HG03571 (cell line): Measurements from ENCODE around the gene TMEM187.

Experiments used
- ATAC-seq: cut with Tn5 transposase; IDR thresholded peaks from one replicate; pipeline ENCODE4 v1.9.1; 2021; ENCODE audit not compliant: unreplicated experiment

The TMEM187 gene

GRCh38 chrX:153934762-153935325 is 37.7 kb upstream of the TMEM187 start, which contains the start of gene NAA10:
TSS of gene NAA10 (minus strand) at chrX:153935037. CDS start at chrX:153934904, 133 bp downstream.
- ATAC-seq = peak; percentile 78

- ATAC-seq = peak; percentile 23
Measured at GRCh38 chrX:153935326-153935851, 37.2 kb upstream of the TMEM187 start.

- no peak for ATAC-seq
Measured at GRCh38 chrX:153937056-153937455, 35.5 kb upstream of the TMEM187 start.

DNA sequence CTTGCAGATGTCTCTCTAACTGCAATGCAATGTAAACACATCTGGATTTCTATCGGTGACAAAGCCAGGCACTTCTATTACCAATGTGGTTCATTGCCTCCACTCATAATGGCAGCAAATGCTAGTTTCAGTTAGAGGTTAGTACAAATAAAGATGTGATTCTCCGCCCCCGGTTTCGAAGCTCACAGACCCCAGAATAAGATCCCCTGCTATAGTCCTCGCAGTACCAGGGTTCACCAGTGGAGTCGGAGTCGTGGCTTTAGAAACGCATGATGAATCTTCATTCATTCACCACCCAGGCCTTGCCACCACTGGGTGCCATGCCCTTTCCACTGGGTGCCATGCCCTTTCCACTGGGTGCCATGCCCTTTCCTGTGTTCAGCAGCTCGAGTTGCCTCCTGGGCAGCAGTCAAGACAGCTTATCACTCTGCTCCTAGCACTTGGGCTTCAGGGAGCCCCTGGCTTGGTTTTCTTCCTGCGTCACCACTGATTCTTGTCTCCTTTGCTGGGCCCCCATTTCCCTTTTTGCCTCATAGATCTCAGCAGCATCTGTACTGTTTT is 34.2 kb upstream of the TMEM187 start:
- no peak for ATAC-seq

- ATAC-seq = no peak
Measured at GRCh38 chrX:153939573-153939972, 33.0 kb upstream of the TMEM187 start.

- ATAC-seq = no peak
Measured at GRCh38 chrX:153941336-153942252, 31.0 kb upstream of the TMEM187 start.

DNA sequence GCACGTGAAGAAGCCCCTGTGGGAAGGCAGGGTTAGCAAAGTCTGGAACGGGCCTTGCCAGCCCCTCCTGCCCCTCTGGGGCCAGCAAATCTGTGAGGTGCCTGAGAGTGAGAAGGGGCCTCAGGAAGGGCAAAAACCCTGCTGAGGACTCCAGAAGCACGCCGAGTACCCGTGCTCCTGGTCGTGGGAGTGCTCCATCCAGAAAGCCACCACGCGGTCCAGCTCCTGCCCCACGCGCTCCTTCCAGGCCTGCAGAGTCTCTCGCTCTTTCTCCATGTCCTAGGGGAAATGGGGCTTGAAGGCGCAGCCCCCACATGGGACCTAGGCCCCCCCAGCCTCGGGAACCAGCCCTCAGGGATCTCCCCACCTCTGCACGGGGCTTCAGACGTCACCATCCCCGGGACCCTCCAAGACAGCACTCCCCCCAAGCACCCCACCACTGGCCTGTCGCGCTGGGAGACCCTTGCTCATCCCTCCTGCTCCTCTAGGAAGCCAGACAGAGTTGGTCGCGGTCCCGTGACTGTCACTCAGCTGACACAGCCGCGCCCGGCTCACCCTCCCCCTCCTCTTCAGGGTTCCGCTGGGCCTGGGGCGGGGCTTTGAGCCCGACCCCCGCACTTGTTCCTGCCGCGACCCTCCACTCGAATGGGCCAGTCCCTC is 28.3 kb upstream of the TMEM187 start, which contains the start of gene RENBP:
Gene RENBP, minus strand, starts transcription at position 504 of the 660 bp plus-strand sequence. Its CDS starts 33 bp downstream, at position 471.
- ATAC-seq = no peak

- ATAC-seq = no peak
Measured at GRCh38 chrX:153944800-153945150, 27.8 kb upstream of the TMEM187 start.

GRCh38 chrX:153945956-153946943 is 26.3 kb upstream of the TMEM187 start:
- ATAC-seq = no peak

- peak; percentile 59 for ATAC-seq
Measured at GRCh38 chrX:153947009-153947769, 25.4 kb upstream of the TMEM187 start.

GRCh38 chrX:153948002-153948466 is 24.5 kb upstream of the TMEM187 start:
- no peak for ATAC-seq

DNA sequence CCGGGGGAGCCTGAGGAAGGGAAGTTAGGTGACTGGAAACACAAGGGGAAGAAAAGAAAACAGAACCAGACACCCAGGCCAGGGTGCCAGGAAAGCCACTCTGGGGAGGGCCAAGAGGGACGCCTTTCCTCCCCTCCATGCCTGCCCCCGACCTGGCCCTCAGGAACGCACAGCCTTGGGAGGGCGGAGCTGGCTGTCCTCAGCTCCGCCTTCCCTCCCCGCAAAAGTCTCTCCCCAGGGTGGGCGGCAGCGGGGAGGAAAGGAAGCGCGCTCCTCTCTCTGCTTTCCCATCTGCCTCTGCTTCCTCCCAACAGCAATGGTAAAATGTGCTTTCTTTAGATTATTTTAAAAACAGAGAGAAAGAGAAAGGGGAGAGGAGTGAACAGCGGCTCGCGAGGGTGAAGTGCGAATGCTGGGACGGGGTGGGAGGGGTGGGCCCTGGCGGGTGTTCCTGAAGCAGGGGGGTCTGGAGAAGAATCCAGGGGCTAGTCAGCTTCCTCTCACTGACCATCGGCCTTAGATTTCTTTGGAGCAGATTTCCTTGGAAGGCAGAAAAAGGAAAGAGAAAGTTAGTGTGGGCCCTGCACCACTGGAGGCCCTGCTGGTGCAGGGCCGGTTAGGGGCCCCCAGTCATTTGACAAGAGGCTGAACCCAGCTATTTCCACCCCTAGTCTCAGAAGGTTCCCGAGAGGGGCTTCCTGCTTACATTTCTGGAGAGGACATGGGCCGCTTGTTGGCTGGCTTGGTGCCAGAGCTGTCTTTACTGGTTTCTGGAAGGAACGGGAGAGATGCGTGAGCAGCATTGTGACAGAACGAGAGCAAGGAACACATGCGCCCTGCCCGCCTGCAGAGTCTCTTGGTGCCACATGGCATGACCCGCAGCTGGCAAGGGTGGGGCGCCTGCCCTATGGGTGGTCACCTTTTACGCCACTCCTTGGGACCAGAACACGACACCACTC is 23.4 kb upstream of the TMEM187 start:
- no peak for ATAC-seq

GRCh38 chrX:153950127-153950526 is 22.4 kb upstream of the TMEM187 start:
- ATAC-seq = no peak

- no peak for ATAC-seq
Measured at GRCh38 chrX:153951683-153952372, 20.7 kb upstream of the TMEM187 start.

DNA sequence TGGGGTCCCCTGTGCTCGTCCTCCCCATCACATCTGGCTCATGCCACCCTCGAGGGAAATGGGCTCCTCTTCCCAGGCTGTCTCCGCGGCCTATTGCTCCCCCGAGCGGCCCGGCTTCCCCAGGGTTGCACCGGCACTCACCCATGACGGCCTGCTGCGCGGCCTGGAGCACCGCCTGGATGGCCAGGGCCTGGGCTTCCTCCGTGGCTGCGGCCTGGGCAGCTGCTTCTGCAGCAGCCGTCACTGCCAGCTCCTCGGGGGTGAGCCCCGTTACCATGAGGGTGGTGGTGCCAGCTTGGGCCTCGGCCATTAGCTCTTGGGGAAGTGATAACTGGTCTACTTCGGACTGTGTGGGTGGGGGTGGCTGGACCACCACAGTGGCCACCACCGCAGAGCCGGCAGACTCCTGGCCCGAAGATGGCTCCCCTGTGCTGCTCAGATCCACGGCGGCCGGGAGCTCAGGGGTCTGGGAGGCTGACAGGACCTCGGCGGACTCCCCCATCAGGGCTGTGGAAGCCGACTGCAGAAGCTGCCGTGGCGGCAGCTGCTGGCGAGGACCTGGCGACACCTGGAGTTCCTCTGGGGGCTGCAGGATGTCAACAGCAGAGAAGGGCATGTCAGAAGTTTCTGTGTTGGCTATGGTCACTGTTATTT is 20.1 kb upstream of the TMEM187 start:
- no peak for ATAC-seq

DNA sequence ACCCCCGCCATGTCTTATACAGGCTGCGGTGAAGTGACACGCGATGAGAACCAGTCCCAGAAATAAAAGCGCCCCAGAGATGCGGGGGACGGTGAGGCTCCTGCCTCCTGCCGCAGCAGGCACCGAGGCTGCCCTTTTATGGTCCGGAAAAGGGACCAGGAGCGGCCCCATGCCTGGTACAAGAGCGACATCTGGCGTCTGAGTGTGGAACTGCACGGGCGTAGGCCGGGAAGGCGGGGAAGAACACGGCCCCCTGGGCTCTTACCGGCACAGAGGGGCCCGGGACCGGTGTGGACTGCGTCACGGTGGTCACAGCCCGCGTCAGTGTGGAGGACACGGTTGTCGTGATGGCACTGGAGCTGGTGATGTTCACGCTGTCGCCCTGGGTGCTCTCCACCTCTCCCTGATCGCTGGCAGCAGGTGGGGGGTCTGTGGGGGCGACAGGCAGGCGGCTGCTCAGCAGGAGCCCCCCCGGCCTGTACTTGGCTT is 19.2 kb upstream of the TMEM187 start:
- no peak for ATAC-seq
